Smooth muscle cell of the brain vasculature (primary cell): ENCODE data around the gene TTLL8.
A peak's percentile ranks its signal among the peaks of the same experiment; 100 is the strongest.
"Not testable (repeated sequence)": the region's sequence is repeated elsewhere in the genome, so short reads cannot be mapped to it uniquely, and the experiment has no call there.

Experiments
- DNase-seq: peaks from one replicate; pipeline ENCODE4 v3.0.0-alpha.2; 2012; ENCODE audit warnings: low read depth, low spot score

TTLL8 gene

DNA sequence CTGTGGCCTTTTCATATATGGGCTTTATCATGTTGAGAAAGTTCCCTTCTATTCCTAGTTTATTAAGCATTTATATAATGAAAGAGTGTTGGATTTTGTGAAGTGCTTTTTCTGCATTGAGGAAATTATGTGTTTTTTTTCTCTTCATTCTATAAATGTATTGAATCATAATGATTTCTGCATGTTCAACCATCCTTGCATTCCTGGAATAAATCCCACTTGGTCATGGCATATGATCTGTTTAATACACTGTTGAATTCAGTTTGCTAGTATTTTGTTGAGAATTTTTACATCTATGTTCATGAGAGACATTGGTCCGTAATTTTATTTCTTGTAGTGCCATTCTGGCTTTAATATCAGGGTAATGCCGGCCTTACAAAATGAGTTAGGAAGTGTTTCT is 71.8 kb downstream of the TTLL8 start:
- no peak for DNase-seq

DNA sequence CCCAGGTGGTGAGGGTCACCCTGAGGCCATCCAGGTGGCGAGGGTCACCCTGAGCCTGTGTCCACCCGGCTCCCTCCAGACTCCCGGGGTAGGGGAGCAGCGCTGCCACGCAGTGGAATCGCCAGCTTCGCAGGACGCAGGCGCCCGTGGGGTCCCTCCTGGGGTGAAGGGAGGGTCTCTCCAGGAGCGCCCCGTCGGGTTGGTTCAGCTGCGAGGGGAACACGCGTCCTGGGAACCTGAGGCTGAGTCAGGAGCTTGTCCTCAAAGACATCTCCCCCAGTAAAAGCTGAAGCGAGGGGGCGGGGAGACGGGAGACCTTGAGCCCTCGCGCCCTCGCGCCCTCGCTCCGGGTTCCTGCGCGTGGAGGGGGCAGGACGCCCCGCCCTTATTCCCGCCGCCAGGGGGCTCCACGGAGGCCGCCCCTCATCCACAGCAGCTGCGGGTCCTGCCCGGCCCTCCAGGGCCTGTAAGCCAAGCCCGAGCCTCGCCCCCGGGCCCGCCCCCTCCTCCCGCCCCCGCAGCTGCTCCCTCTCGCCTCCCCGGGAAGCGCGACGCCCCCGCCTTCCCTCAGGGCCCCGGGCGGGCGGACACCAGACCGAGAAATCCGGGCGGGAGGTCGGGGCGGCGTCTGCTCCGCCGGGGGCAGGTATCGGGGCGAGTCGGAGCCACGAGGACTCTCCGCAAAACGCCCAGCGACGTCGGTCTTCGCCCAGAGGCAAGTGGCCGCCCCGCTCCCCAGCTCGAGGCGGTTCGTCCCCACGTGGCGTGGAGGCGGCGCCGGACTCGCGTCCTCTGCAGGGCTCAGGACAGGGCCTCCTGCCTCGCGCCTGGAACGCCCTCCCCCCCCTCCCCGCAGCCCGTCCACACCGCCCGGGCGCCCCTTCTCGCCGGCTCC is 74.7 kb downstream of the TTLL8 start:
- DNase-seq = no peak

DNA sequence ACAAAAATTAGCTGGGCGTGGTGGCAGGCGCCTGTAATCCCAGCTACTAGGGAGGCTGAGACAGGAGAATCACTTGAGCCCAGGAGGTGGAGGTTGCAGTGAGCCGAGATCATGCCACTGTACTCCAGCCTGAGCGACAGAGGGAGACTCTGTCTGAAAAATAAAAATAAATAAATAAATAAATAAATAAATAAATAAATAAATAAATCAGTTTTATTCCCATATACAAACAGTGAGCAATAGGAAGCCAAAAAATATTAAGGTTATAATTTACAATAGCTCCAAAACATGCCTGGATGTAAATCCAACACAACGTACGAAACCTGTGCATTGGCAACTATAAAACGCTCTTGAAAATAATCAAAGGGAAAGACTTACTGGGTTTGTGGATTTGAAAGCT is 76.3 kb downstream of the TTLL8 start:
- DNase-seq = not testable (repeated sequence)

DNA sequence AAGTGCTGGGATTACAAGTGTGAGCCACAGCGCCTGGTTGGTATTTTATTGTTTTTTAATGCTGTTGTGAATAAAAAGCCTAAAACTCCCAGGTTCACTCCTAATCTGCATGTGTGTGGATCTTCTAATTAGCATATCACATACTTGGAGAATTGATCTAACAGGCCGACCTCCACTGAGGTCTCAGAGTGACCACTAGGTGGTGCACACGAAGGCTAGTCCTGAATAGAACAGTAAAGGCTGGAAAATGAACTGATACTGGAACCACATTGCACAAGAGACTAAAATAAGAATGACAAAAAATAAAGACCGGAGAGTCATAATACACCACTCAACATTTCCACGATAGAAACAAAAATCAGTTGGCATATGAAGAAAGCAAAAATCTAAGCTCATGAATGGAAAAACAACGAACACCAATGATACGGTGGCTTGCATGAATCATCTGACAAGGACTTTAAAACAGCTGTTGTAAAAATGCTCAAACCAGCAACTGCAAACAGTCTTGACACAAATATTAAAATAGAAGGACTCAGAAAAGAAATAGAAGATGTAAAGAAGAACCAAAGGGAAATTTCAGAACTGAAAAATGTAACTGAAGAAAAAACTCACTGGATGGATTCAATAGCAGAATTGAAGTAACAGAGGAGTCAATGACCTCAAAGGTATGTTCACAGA is 78.4 kb downstream of the TTLL8 start:
- DNase-seq = no peak

DNA sequence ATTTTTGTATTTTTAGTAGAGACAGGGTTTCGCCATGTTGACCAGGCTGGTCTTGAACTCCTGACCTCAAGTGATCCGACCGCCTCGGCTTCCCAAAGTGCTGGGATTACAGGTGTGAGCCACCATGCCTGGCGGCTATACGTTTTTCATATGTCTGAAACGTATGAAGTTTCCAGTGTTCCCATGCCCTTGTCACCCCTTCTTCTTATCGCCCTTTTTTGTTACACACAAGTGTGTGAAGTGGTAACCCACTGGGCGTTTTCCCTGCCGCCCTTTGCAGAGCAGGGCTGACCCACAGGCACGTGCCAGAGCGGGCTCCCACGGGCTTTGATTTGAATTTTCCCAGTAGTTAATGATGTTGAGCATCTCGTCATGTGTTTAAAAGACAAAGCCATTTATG is 80.5 kb downstream of the TTLL8 start:
- DNase-seq = no peak

DNA sequence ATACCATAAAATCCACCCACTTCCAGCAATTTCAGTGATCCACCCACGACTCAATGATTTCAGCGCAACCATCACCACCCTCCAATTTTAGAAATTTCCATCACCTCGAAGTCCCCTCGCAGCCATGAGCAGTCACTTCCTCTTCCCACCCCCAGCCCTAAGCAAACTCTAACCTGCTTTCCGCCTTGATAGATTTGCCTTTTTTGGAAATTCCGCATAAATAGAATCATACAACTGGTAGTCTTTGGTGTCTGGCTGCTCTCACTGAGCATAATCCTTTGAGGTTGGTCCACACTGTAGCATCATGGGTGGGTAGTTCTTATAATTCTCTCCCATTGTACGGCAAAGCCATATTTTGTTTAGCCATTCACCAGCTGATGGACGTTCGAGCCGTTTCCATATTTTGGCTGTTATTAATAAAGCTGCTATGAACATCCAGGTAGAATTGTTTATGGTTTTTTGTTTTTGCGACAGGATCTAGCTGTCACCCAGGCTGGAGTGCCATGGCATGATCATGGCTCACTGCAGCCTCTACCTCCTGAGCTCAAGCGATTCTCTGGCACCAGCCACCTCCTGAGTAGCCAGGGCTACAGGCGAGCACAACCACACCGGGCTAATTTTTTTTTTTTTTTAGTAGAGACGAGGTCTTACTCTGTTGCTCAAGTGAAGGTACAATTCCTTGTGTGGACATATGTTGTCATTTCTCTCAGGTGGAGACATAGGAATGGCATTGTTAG is 81.5 kb downstream of the TTLL8 start:
- no peak for DNase-seq

DNA sequence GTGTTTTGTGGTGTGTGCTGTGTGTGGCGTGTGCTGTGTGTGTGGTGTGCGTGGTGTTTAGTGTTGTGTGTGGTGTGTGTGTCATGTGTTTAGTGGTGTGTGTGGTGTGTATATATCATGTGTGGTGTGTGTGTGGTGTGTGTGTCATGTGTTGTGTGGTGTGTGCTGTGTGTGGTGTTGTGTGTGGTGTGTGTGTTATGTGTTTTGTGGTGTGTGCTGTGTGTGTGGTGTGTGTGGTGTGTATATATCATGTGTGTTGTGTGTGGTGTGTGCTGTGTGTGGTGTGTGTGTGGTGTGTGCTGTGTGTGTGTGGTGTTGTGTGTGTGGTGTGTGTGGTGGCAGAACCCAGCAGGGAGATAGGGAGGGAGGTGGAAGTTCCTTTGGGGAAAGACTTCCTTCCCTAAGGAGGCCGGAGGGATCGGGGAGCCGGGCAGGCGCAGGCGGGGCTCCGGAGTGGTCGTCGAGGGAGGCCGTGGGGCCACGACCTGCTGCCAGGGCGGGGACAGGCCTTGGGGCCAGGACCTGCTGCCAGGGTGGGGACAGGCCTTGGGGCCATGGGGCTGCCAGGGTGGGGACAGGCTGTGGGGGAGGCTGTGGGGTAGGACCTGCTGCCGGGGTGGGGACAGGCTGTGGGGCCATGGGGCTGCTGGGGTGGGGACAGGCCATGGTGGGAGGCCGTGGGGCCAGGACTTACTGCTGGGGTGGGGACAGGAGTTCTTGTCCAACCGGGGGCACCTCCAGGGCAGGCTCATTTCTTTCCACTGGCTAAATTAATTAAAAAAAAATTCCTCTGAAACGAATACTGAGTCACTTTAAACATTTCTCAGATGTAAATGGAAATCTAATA is 82.3 kb downstream of the TTLL8 start:
- DNase-seq = no peak

DNA sequence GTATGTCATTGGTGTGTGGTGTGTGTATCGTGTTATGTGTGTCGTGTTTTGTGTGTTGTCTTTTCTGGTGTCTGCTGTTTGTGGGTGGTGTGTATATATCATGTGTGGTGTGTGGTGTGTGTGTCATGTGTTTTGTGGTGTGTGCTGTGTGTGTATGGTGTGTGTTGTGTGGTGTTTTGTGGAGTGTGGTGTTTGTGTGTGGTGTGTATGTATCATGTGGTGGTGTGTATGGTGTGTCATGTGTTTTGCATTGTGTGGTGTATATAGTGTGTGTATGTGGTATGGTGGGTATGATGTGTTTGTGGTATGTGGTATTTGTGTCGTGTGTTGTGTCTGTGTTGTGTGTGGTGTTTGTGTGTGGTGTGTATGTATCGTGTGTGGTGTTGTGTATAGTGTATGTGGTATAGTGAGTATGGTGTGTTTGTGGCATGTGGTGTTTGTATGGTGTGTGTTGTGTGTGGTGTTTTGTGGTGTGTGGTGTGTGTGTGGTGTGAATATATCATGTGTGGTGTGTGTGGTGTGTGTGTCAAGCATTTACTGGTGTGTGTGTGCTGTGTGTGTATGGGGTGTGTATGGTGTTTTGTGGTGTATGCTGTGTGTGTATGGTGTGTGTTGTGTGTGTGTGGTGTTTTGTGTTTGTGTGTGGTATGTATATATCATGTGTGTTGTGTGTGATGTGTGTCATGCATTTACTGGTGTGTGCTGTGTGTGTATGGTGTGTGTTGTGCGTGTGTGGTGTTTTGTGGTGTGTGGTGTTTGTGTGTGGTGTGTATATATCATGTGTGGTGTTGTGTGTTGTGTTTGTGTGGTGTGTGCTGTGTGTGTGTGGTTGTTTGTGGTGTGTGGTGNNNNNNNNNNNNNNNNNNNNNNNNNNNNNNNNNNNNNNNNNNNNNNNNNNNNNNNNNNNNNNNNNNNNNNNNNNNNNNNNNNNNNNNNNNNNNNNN is 84.8 kb downstream of the TTLL8 start:
- DNase-seq = no peak

DNA sequence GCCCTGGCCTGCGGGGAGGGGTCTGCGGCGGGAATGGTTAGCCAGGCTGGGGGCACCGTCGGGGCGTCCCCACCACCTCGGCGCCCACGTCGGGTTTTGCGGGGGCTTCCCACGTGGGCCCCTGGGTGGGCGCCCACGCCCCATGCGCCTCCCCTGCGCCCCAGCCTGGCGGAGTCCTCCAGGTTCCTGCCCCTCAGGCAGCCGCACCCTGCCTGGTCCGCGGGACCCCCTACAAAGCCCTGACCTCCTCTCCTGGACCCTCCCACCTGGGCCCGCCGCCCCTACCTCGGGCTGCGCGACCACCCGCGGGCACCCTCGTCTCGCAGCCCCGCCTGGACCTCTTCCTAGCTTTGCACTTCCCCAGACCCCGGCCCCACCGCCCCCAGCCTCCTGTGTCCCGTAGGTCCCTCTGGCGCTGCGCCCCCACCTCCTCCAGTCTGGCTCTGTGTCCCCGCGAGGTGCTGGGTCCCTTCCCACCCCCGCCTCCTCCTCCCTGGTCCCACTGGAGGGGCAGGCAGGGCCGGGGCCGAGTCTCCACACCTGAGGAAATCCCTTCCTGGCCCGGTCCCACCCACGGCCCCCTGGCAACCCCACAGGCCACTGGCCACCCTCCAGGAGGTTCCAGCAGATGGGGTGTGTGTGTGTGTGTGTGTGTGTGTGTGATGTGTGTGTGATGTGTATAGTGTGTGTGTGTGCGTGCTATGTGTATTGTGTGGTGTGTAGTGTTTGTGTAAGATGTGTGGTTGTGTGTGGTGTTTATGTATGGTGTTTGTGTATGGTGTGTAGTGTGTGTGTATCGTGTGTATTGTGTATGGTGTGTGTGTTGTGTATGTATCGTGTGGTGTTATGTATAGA is 85.7 kb downstream of the TTLL8 start:
- no peak for DNase-seq

DNA sequence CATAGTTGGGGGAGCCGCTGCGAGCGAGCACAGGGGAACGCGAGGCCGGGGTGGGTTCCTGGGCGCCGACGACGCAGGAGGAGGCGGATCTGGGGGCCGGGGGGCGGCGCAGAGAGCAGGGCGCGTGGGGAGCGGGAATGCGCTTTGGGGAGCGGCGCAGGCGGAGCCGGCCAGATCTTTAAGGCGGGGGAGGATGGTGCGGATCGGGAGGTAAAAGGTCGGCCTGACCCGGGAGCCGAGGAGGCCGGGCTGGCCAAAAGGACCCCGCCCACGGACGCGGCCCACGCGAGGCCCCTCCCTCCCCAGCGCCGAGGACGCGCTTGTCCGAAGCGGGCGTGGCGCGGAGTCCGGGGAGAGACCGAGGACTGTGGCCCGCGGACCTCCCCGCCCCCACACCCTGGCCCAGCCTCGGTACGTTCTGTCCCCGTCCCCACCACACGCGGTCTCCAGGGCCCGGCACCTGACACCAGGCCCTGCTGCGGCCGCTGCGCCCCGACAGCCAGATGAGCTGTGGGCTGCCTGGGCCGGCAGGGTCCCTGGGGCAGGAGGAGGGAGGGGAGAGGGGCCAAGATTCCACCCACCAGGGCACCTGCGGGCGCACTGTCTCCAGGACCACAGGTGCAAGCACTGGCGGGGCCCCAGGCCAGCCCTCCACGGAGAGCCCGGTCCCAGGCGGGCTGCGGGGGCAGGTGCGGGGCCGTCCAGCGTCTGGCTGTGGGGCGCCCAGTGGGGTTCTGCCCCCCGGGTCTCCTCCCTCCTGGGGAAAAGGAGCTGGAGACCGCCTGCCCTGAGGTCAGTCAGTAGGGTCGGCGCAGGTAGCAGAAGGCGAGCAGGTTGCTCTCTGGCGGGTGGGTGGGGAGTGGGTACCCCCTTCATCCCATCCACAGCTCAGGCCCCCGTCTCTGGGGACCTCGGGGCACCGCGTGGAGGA is 86.6 kb downstream of the TTLL8 start:
- no peak for DNase-seq

DNA sequence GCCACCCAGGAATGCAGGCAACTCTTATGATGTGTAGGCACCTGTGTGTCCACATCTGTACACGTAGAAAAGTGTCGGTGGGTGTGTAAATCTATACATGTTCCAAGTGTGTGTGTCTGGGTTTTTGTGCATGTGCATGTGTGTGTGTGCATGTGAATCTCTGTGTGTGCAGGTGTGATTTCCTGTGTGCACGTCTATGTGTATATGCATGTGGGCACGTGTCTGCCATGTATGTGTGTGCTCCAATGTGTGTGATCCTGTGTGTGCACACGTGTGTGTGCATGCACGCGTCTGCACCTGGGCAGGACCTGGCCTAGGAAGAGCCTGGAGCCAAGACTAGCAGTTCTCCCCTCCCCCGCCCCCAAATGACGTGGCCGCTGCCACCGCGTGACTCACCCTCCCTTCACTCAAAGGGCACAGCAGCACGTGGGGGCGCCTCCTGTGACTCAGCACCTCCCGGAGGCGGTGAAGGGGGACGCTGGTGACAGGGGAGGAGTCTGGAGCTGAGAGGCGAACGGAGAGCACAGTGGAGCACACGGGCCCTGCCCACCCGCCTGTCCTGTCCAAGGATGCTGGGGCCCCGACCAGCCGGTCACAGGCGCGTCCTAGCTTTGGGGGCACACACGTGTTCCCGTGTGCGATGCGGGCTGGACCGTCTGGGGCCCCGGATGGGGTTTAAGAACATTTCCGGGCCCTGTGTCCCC is 87.4 kb downstream of the TTLL8 start:
- DNase-seq = peak; percentile 70

DNA sequence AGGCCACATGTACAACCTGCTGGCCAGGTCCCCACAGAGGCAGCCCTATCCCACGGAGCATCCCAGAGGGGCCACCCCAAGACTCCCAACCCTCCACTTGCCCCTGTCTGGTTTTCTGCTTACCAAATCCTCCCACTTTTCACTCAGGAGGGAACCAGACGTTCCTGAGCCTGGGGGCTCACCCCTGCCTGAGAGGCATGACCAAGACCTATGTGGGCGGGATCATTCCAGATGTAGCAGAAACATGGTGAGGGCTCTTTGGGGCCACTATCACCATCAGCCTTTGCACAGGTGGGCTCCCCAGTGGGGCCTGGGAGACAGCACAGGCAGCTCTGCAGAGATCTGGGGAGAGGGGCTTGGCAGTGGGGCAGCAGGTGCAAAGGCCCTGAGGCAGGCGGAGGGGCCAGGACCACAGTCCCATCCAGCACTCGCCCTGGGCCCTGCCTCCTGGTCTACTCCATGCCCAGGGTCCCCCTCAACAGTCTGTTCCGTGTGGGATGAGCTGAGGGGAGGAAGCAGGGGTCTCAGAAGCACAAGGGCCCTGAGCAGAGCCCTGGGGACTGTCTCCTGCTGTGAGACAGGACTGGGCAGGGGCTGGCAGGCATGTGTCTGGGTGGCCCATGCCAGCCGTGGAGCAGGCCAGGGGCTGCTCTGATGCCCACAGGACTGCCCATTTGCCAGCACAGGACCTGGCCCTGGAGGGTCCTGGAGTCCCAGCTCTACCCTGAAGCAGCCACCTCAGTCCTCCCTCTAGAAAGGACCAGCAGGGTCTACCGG is 88.2 kb downstream of the TTLL8 start:
- no peak for DNase-seq

DNA sequence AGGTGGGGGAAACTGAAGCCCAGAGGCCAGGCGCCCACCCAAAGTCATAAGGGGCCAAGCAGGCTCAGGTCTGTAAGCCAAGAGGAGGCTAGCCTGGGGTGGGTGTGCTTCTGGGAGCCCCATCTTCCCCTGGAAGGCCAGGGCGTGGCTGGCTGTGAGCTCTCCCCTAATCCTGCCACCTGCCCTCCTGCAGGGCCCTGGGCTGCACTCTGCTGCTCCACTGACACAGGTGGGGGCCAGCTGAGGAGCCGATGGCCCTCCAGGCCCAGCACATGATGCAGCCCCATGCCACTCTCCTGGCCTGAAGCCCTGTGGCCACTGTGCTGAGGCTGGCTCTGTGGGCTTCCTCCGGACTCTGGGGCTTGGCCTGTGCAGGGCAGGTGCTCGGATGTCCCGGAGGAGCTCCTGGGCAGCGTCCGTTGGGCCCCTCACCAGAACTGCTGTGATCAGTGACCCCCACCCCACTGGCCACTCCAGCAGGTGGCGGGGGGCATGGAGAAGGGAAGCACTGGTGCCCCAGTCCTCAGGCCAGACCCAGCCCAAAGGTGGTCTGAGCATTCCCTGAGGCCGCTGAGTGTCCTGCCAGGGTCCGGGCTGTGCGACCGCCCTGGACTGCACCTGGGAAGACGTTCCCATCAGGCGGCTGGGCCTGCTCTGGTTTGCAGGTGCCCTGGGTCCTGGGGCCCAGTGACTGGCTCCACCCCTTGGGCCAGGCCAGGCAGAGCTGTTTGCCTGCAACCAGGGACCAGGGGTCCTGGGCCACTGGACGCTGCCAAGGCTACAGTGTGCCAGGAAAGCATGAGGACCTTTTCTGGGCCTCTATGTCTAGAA is 89.1 kb downstream of the TTLL8 start:
- DNase-seq = no peak
